PC-3 (cell line): Measurements from ENCODE around the gene CLIC4.

Source experiments
- CTCF ChIP-seq: fragments of 300-600 bp; sonication (generic); conservative IDR thresholded peaks from 2 replicates; pipeline ENCODE4 v1.5.1; 2017; ENCODE audit warnings: antibody characterized with exemption, low read depth, mild to moderate bottlenecking, low read length
- EZH2 ChIP-seq: fragments of 300-600 bp; sonication (generic); IDR thresholded peaks from one replicate; pipeline ENCODE4 v1.6.1; 2017; ENCODE audit warnings: antibody characterized with exemption, mild to moderate bottlenecking, low read length; ENCODE audit not compliant: unreplicated experiment

DNA sequence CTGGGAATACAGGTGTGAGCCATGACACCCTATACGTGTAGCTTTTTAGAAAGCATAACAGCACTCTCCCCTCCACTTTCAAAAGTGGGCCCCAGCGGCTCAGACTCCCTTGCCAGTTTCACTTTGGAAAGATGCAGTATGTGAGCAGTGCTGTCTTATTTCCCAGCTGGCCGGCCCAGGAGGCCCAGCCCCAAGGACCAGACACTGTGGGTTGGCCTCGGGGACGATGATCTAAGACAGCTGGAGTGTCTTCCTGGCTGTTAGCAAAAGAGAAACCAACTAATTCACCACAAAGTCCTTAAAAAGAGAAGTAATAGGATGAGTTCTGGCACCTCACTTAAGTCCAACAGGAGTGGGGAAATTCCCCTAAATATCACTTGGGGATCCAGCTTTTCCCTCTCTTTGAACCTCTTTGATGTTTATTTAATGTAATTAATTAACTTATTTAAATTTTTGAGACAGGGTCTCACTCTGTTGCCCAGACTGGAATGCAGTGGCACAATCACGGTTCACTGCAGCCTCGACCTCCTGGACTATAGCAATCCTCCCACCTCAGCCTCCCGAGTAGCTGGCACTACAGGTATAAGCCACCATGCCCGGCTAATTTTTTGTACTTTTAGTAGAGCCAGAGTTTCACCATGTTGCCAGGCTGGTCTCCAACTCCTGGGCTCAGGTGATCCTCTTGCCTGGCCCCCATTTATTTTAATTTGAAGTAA, 17.6 kb upstream of the CLIC4 start:
- TF ChIP-seq CTCF, result no peak
- no peak for TF ChIP-seq EZH2
